Measurements from ENCODE around the gene NRAS.

DNA sequence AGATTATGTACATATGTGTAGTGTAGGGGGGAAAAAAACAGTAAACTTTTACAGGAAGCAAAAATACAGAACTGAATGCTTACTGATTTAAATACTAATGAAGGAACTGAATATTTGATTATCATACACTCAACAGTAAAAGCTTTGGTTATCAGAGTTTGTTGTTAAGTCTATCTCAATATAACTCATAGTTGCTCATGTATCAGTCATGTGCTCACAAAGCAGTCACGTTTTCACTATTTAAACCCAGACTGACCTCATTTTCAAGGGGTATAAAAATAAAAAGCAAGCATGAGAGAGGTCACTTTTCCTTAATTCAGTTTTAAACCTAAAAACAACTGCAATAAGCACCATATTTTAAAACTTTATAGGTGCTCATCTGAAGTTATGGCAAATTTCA lies 6.9 kb upstream of the NRAS start:
- TF ChIP-seq, protein P1, sequence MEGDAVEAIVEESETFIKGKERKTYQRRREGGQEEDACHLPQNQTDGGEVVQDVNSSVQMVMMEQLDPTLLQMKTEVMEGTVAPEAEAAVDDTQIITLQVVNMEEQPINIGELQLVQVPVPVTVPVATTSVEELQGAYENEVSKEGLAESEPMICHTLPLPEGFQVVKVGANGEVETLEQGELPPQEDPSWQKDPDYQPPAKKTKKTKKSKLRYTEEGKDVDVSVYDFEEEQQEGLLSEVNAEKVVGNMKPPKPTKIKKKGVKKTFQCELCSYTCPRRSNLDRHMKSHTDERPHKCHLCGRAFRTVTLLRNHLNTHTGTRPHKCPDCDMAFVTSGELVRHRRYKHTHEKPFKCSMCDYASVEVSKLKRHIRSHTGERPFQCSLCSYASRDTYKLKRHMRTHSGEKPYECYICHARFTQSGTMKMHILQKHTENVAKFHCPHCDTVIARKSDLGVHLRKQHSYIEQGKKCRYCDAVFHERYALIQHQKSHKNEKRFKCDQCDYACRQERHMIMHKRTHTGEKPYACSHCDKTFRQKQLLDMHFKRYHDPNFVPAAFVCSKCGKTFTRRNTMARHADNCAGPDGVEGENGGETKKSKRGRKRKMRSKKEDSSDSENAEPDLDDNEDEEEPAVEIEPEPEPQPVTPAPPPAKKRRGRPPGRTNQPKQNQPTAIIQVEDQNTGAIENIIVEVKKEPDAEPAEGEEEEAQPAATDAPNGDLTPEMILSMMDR (IDR thresholded peaks at IDR 0.05): no peak
- TF ChIP-seq POLR2A (IDR thresholded peaks at IDR 0.05): no peak

All from testis (tissue), 2 donors.